Body of pancreas (tissue), 4 donors: ENCODE data around the gene KIAA1217. TPM values are rescaled to one million over a fixed set of nuclear protein-coding genes. Genes with fewer than 3 reads are reported as not detected.

Experiments used
- ATAC-seq: fragments of 150-250 bp; one replicate; pipeline ENCODE4 v1.9.1; 2016
- DNase-seq, 4 donors: peaks; one replicate each; pipeline ENCODE4 v3.0.0-alpha.2; 2019
- H3K27ac ChIP-seq, 4 donors: fragments of 200-600 bp; sonication (generic); 1 replicate in 3 of 4; 2 replicates in 1 of 4; pipeline versions ENCODE4 v1.5.1 to v1.6.1; 2016 to 2019; ENCODE audit warnings: mild to moderate bottlenecking in 1 of 4, mixed read lengths in 1 of 4, moderate library complexity in 1 of 4
- H3K27me3 ChIP-seq, 2 donors: fragments of 200-600 bp; sonication (generic); one replicate each; pipeline ENCODE4 v1.6.0; 2016; ENCODE audit warnings: mild to moderate bottlenecking in 1 of 2
- H3K36me3 ChIP-seq, 2 donors: fragments of 200-600 bp; sonication (generic); replicated peaks in 1 of 2; 2 replicates each; pipeline ENCODE4 v1.5.1; 2016; ENCODE audit warnings: low read depth in 2 of 2; ENCODE audit not compliant: insufficient read depth in 1 of 2
- H3K4me1 ChIP-seq: fragments of 200-600 bp; sonication (generic); one replicate; pipeline ENCODE4 v1.6.0; 2016
- H3K4me3 ChIP-seq, 2 donors: fragments of 200-600 bp; sonication (generic); 1 replicate in 1 of 2; 2 replicates in 1 of 2; pipeline ENCODE4 v1.5.1; 2016 to 2019
- H3K9me3 ChIP-seq, 3 donors: fragments of 200-600 bp; sonication (generic); 1 replicate in 2 of 3; 2 replicates in 1 of 3; pipeline ENCODE4 v1.5.1; 2016
- POLR2A ChIP-seq, 3 donors: fragments of 450-650 bp; IDR thresholded peaks; one replicate each; pipeline ENCODE4 v1.6.1; 2016; ENCODE audit warnings: antibody characterized with exemption in 3 of 3, mild to moderate bottlenecking in 2 of 3
- WGBS, 2 donors: methylation state at CpG; one replicate each; pipeline ENCODE4 v1.1.5; 2017; 5-methylcytosine and 5-hydroxymethylcytosine counted together
- intact Hi-C: fragments of 100-400 bp; cut with DNase I; formaldehyde crosslinking; loops from one replicate; pipeline ENCODE4 v1.15.1; 2023
- total RNA-seq, 2 donors: library from RNA; depleted of rRNA; stranded (reverse); fragments of >200 nt; gene quantifications; one replicate each; pipeline ENCODE4 v1.1.0, GENCODE V29; 2016
- TF ChIP-seq, protein P1 (sequence below), 7 experiments: fragments of 450-650 bp in 4 of 7; fragments of 200-600 bp in 3 of 7; sonication (generic) in 3 of 7; IDR thresholded peaks; one replicate each; pipeline ENCODE4 v1.5.1; 2016 to 2019; ENCODE audit warnings: antibody characterized with exemption in 7 of 7

KIAA1217 gene
- total RNA-seq, 2 donors from 2014 or later, result 25.9 to 36.9 TPM

DNA sequence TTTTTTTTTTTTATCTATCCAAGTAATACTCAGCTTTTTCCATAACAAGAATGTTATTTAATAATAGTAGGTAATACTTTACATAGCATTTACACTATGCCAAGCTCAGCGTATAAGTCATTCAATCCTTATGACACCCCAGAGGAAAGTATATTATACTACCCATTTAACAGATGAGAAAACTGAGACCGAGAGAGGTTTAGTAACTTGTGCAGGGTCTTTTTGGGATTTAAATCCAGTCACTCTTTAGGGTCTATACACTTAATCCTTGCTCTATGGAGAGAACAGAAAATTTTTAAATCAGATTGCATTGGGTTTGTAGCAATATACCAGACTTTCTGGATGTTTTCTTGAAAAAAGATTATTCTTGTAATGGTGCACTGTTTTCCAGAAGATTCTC lies 322.5 kb downstream of the KIAA1217 start:
- TF ChIP-seq, protein P1, sequence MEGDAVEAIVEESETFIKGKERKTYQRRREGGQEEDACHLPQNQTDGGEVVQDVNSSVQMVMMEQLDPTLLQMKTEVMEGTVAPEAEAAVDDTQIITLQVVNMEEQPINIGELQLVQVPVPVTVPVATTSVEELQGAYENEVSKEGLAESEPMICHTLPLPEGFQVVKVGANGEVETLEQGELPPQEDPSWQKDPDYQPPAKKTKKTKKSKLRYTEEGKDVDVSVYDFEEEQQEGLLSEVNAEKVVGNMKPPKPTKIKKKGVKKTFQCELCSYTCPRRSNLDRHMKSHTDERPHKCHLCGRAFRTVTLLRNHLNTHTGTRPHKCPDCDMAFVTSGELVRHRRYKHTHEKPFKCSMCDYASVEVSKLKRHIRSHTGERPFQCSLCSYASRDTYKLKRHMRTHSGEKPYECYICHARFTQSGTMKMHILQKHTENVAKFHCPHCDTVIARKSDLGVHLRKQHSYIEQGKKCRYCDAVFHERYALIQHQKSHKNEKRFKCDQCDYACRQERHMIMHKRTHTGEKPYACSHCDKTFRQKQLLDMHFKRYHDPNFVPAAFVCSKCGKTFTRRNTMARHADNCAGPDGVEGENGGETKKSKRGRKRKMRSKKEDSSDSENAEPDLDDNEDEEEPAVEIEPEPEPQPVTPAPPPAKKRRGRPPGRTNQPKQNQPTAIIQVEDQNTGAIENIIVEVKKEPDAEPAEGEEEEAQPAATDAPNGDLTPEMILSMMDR (IDR thresholded peaks at IDR 0.05), result no peak
- no peak for TF ChIP-seq POLR2A (IDR thresholded peaks at IDR 0.05)
- DNase-seq (no peak), ATAC-seq (no peak)
- Histone ChIP-seq H3K27ac (no peak overlapping the region), H3K4me1 (no peaks in the 10 kb centered on the region), H3K4me3 (no peak overlapping the region), H3K27me3 (no peaks in the 10 kb centered on the region), H3K36me3 (peaks cover 4 to 21% of the 10 kb centered on the region in 2 donors), H3K9me3 (no peaks in the 10 kb centered on the region)
- intact Hi-C loops, result no loop called here
- 89 to 100% methylated on average over 2 of the region's 2 CpGs for WGBS, 2 donors

DNA sequence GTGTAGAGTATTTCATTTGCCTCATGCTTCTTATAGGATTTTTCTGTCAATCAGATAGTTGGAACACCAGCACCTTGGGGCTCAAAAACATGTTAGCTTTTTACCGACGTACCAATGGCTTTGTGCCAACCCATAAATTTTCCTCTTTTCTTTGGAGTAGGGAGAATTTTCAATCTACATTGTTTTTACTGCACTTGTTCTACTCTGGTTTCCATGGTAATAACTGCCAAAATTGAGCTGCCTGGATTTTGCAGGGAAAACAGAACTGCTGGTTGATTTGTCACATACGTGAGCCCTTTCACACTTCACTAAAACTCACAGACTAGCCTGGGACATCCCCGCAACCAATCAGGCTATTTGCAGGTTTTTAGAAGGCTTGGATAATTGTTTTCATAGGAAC lies 325.0 kb downstream of the KIAA1217 start:
- TF ChIP-seq POLR2A (IDR thresholded peaks at IDR 0.05), result no peak
- TF ChIP-seq, protein P1 (IDR thresholded peaks at IDR 0.05), result no peak
- H3K27ac ChIP-seq, result no peak overlapping the region
- no peaks in the 10 kb centered on the region for H3K27me3 ChIP-seq
- no peak overlapping the region for H3K4me3 ChIP-seq
- intact Hi-C loops, result no loop called here
- peaks cover 4 to 25% of the 10 kb centered on the region in 2 donors for H3K36me3 ChIP-seq
- H3K4me1 ChIP-seq, result no peaks in the 10 kb centered on the region
- no peaks in the 10 kb centered on the region for H3K9me3 ChIP-seq
- ATAC-seq, result no peak
- 80 to 89% methylated on average over 4 of the region's 4 CpGs for WGBS, 2 donors
- no peak for DNase-seq

DNA sequence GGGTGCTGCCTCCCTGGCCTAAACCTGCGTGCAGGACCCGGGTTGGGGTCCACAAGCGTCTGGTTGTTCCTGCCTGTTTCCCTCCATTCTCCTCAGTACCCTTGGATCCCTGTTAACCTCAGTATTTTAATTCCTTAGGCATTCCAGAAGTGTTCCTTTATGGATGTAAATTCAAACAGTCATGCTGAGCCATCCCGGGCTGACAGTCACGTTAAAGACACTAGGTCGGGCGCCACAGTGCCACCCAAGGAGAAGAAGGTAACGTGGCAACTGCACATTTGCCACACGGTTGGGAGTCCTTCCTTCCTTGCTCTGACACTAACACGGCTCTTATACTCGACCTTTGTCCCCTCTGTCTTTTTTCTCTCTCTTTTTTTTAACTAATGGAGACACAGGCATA lies 327.7 kb downstream of the KIAA1217 start:
- WGBS, 2 donors, result 81 to 82% methylated on average over 11 of the region's 11 CpGs
- H3K9me3 ChIP-seq, result no peaks in the 10 kb centered on the region

DNA sequence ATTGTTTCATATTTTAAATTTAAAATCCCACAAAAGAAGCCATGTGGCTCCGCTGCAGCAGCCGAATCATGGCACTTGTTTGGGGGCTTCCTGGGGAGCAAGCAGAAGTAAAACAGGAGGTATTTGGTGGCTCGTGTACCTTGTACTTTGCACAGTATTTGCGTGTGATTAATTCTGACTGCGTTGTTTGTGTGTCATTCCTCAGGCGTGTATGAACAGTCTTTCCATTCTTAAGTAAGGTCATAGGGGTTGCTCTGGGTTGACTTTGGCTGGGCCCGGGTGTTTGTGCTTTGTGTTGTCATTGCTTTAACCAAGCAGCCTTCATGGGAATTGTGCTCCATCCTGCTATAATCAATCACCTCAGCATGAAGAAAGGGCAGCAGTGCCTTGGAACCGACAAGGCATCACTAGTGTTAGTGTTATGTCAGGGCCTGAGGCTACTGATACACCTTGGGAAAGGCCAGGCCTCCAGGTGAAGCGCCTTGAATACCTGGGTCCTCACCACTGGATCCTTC lies 332.4 kb downstream of the KIAA1217 start:
- DNase-seq, result peak in 3 of 4 donors; percentile 15 to 40 (median 25)
- H3K36me3 ChIP-seq, result peaks cover 0 to 18% of the 10 kb centered on the region in 2 donors

More for the DNA sequence above, 327.7 kb downstream of the KIAA1217 start:
- peaks cover 0 to 28% of the 10 kb centered on the region in 2 donors for H3K36me3 ChIP-seq
- ATAC-seq (no peak), DNase-seq (no peak)
- no peak overlapping the region for H3K27ac ChIP-seq
- TF ChIP-seq POLR2A (IDR thresholded peaks at IDR 0.05), result no peak
- TF ChIP-seq, protein P1 (IDR thresholded peaks at IDR 0.05), result no peak
- H3K27me3 ChIP-seq, result no peaks in the 10 kb centered on the region
- intact Hi-C loops, result no loop called here
- H3K4me1 ChIP-seq, result no peaks in the 10 kb centered on the region
- no peak overlapping the region for H3K4me3 ChIP-seq

More for the DNA sequence above, 332.4 kb downstream of the KIAA1217 start:
- H3K27ac ChIP-seq, result no peak overlapping the region
- no peak for TF ChIP-seq POLR2A (IDR thresholded peaks at IDR 0.05)
- TF ChIP-seq, protein P1 (IDR thresholded peaks at IDR 0.05), result no peak
- peak; percentile 82 for ATAC-seq
- H3K4me3 ChIP-seq, result no peak overlapping the region
- no peaks in the 10 kb centered on the region for H3K27me3 ChIP-seq
- H3K4me1 ChIP-seq, result no peaks in the 10 kb centered on the region
- no peaks in the 10 kb centered on the region for H3K9me3 ChIP-seq
- WGBS, 2 donors, result 61% methylated on average over 9 of the region's 9 CpGs
- intact Hi-C loops, result no loop called here
